Activated T-cell treated with anti-CD3 and anti-CD28 coated beads for 24 hours (primary cell): Measurements from ENCODE around the gene SOX15.

Source experiments
- DNase-seq: peaks from one replicate; pipeline ENCODE4 v3.0.0-alpha.2; 2020; ENCODE audit warnings: low read depth

The SOX15 gene

DNA sequence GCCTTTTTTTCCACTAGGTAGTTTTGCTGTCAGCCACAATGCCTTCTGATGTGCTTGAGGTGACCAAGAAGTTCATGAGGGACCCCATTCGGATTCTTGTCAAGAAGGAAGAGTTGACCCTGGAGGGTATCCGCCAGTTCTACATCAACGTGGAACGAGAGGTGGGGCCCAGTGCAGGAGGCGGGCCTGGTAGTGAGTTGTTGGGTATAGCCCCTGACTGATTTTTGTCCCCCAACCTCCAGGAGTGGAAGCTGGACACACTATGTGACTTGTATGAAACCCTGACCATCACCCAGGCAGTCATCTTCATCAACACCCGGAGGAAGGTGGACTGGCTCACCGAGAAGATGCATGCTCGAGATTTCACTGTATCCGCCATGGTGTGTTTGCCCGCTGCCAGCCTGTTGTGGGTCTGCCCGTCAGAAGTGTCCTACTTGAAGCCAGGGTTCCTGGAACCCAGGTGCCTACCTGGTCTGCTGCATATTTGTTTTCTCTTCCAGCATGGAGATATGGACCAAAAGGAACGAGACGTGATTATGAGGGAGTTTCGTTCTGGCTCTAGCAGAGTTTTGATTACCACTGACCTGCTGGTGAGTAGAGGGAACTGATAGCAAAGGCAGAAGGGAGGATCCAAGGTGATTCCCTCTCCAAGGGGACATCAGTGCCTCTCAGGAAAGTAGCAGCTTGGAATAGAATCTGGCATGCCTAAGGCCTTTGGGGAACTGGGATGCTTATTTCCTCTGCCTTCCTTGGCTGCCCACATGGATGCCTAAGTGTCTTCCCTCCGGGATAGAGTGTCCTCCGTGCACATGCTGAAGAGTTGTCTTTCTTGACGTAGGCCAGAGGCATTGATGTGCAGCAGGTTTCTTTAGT is 12.3 kb downstream of the SOX15 start:
- no peak for DNase-seq

DNA sequence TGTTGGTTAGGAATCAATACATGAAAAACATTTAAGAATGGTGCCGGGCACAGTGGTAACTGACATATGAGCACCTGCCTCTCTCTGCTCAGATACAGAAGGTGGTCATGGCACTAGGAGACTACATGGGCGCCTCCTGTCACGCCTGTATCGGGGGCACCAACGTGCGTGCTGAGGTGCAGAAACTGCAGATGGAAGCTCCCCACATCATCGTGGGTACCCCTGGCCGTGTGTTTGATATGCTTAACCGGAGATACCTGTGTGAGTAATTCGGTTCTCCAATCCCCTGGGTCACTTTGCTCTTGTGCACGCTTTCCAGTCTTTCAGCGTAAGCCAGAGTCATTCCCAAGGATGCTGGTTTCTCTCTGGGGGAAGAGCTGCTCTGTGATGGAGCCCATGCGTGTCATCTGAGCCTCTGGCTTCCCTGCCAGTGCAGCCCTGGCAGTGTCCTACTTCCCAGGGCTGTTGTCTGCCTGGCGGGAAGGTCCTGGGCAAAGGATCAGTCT is 13.4 kb downstream of the SOX15 start:
- DNase-seq = no peak

- no peak for DNase-seq
These were observed 13.9 kb downstream of the SOX15 start for GRCh38 chr17:7575959-7576358.

GRCh38 chr17:7575481-7575883 is 14.4 kb downstream of the SOX15 start:
- no peak for DNase-seq

- no peak for DNase-seq
These were observed 15.5 kb downstream of the SOX15 start for GRCh38 chr17:7574176-7574953.

DNA sequence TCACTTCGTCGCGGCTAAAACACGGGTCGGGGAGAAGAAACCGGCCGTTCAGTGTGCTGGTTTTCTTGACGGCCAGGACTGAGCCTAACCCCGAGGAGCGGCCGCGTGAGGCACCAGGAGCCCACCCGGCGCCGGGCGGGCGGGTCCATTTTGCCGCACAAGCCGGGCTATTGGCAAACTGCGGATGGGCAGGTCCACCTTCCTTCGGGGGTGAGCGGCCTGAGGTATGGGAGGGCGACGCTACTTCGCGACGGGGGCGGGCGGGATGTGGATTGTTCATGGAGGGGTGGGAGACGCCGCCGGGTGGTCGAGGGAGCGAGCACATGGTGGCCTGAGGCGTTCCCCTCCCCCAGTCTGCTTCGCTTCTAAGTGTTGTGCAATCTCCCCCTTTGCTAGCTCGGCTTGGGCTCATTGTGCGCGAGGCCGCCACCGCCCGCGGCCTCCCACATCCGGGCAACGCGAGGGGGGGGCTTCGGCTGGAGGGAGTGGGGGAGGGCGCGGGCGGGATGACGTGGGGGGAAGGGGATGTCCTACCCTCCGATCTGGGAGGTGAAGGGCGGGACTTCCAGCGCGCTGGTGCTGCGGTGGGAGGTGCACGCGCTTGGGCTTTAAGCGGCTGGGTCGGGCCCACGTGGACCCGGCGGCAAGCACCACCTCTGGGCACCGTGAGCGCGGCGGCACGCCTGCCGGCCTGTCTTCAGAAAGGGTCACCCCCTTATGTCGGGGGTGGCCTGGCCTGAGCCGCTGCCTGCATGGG is 16.4 kb downstream of the SOX15 start:
- peak; percentile 86 for DNase-seq

DNA sequence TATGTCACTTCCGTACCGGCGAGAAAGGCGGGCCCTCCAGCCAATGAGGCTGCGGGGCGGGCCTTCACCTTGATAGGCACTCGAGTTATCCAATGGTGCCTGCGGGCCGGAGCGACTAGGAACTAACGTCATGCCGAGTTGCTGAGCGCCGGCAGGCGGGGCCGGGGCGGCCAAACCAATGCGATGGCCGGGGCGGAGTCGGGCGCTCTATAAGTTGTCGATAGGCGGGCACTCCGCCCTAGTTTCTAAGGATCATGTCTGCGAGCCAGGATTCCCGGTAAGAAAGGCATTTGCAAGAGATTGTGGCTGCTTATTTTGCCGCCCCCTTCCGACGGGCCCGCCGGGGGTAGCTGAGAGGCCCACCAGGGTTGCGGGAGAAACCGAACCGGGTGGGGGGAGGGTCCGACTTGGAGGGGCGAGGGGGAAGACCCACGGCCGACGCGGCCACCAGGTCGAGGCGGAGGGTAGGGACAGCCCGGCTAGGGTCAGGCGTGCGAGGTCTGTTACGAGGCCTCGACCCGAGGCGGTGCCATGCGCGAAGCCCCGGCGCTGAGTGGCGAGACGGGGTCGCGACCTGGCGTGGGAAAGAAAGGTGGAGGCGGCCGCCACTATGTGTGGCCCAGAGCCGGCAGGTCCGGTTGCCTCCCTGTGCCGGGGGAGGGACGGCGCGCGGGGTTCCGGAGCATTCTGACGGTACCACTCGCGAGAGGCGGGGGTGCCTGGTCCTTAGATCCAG is 17.1 kb downstream of the SOX15 start:
- peak; percentile 99 for DNase-seq

DNA sequence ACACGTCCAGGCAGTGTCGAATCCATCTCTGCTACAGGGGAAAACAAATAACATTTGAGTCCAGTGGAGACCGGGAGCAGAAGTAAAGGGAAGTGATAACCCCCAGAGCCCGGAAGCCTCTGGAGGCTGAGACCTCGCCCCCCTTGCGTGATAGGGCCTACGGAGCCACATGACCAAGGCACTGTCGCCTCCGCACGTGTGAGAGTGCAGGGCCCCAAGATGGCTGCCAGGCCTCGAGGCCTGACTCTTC is 17.6 kb downstream of the SOX15 start:
- DNase-seq = no peak

- no peak for DNase-seq
These were observed 19.5 kb downstream of the SOX15 start for GRCh38 chr17:7570351-7570750.

GRCh38 chr17:7569571-7569970 is 20.3 kb downstream of the SOX15 start:
- DNase-seq = no peak

- DNase-seq = no peak
These were observed 26.6 kb downstream of the SOX15 start for GRCh38 chr17:7563115-7563869.

DNA sequence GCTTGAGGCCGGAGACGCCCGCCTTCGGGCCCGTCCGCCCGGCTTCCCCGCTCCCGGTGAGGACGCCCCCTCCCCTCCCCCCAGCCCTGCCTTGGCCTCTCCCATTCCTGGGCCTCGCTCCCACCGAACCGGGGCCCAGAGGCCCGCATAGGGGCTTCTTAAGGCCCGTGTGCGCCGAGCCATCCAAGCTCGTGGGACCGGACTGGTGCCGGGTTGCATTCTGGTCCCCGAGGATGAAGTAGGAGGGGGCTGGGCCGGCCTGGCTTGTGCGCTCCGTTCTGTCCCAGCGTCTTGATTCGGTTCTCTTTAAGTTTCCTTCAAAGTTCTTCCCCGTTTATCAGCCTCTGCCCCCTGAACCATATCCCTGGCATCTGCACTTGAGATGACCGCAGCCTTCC is 27.7 kb downstream of the SOX15 start:
- DNase-seq = no peak

GRCh38 chr17:7561589-7562207 is 28.2 kb downstream of the SOX15 start, which contains the start of gene SENP3:
TSS of gene SENP3 (plus strand) at chr17:7561919. CDS start at chr17:7563077, 1,158 bp downstream.
- DNase-seq = peak; percentile 87

- DNase-seq = peak; percentile 83
These were observed 28.8 kb downstream of the SOX15 start for GRCh38 chr17:7561028-7561575.

GRCh38 chr17:7560172-7561027 is 29.5 kb downstream of the SOX15 start:
- DNase-seq = peak; percentile 54

- DNase-seq = no peak
These were observed 30.3 kb downstream of the SOX15 start for GRCh38 chr17:7559320-7560171.

DNA sequence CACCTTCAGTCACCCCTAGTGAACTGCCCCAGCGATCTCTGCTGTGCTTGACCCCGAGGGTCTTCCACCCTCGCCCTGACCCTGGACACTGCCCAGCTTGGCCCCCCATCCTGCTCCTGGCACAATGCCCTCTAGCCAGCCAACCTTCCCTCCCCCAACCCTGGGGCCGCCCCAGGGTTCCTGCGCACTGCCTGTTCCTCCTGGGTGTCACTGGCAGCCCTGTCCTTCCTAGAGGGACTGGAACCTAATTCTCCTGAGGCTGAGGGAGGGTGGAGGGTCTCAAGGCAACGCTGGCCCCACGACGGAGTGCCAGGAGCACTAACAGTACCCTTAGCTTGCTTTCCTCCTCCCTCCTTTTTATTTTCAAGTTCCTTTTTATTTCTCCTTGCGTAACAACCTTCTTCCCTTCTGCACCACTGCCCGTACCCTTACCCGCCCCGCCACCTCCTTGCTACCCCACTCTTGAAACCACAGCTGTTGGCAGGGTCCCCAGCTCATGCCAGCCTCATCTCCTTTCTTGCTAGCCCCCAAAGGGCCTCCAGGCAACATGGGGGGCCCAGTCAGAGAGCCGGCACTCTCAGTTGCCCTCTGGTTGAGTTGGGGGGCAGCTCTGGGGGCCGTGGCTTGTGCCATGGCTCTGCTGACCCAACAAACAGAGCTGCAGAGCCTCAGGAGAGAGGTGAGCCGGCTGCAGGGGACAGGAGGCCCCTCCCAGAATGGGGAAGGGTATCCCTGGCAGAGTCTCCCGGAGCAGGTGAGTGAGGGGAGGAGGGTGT is 31.2 kb downstream of the SOX15 start, which contains the start of gene TNFSF13:
TNFSF13 (plus strand) TSS at position 207 of the 776 bp plus-strand sequence; CDS start at position 497, 290 bp downstream.
- no peak for DNase-seq
